GM19043 (cell line): Measurements from ENCODE around the gene VPS41.
A peak's percentile ranks its signal among the peaks of the same experiment; 100 is the strongest.
"Not testable (repeated sequence)": the region's sequence is repeated elsewhere in the genome, so short reads cannot be mapped to it uniquely, and the experiment has no call there.

ENCODE experiments used
- ATAC-seq: cut with Tn5 transposase; IDR thresholded peaks from one replicate; pipeline ENCODE4 v1.9.1; 2021; ENCODE audit warnings: low read depth; ENCODE audit not compliant: unreplicated experiment

VPS41 gene

GRCh38 chr7:38908759-38909335, at the start of gene VPS41:
TSS of gene VPS41 (minus strand) at chr7:38909191. CDS start at chr7:38909174, 17 bp downstream.
- peak; percentile 98 for ATAC-seq

GRCh38 chr7:38955892-38956291, 46.9 kb upstream of the VPS41 start:
- no peak for ATAC-seq

GRCh38 chr7:38953971-38954370, 45.0 kb upstream of the VPS41 start:
- no peak for ATAC-seq

GRCh38 chr7:38953227-38953626, 44.2 kb upstream of the VPS41 start:
- ATAC-seq: no peak

GRCh38 chr7:38951213-38951612, 42.2 kb upstream of the VPS41 start:
- ATAC-seq: no peak

GRCh38 chr7:38950309-38950708, 41.3 kb upstream of the VPS41 start:
- ATAC-seq: no peak

GRCh38 chr7:38947541-38947940, 38.5 kb upstream of the VPS41 start:
- not testable (repeated sequence) for ATAC-seq

GRCh38 chr7:38942431-38943051, 33.5 kb upstream of the VPS41 start:
- no peak for ATAC-seq

- no peak for ATAC-seq
These were observed 31.8 kb upstream of the VPS41 start for GRCh38 chr7:38940774-38941173.

GRCh38 chr7:38938589-38938988, 29.6 kb upstream of the VPS41 start:
- ATAC-seq: no peak

- ATAC-seq: no peak
These were observed 29.1 kb upstream of the VPS41 start for GRCh38 chr7:38938001-38938485.

GRCh38 chr7:38936641-38937040, 27.6 kb upstream of the VPS41 start:
- ATAC-seq: no peak

GRCh38 chr7:38934536-38934935, 25.5 kb upstream of the VPS41 start:
- ATAC-seq: no peak

GRCh38 chr7:38934051-38934450, 25.1 kb upstream of the VPS41 start:
- ATAC-seq: no peak

- peak; percentile 85 for ATAC-seq
These were observed 23.6 kb upstream of the VPS41 start for GRCh38 chr7:38932509-38933168.

GRCh38 chr7:38929460-38930171, 20.6 kb upstream of the VPS41 start:
- ATAC-seq: no peak

- ATAC-seq: no peak
These were observed 19.5 kb upstream of the VPS41 start for GRCh38 chr7:38928506-38928905.

GRCh38 chr7:38927751-38928150, 18.8 kb upstream of the VPS41 start:
- ATAC-seq: no peak

- ATAC-seq: no peak
These were observed 11.7 kb upstream of the VPS41 start for GRCh38 chr7:38920731-38921130.

- no peak for ATAC-seq
These were observed 7.4 kb upstream of the VPS41 start for GRCh38 chr7:38916396-38916795.

- no peak for ATAC-seq
These were observed 879 bp upstream of the VPS41 start for GRCh38 chr7:38909870-38910269.
